Measurements from ENCODE around the gene PPP1R12B. TPM values are rescaled to one million over a fixed set of nuclear protein-coding genes. Genes with fewer than 3 reads are reported as not detected.
"Not testable (repeated sequence)": the region's sequence is repeated elsewhere in the genome, so short reads cannot be mapped to it uniquely, and the experiment has no call there.

The PPP1R12B gene
- total RNA-seq, 2 experiments from 2014 or later = 5.8 to 10.0 TPM

DNA sequence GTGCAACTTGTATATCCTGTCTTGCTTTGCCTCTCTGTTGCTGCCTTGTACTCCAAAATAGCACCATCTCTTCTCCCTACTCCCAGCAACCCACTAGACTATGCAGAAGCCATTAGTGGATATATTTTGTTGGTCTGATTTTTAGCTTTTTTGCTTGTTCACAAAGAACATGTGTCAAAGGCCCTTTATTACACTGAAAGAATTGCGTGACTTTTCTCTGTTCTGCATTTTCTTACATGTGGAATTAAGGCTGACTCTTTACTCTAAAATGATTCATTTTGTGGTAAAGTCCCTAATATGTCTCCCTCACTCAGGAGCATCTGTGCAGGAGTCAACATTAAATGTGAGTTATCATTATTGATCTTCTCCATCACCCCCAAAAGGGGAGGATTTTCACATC lies 182.2 kb downstream of the PPP1R12B start:
- DNase-seq, H3K27me3 Mint-ChIP-seq, H3K36me3 Mint-ChIP-seq, H3K4me3 Mint-ChIP-seq, H3K4me1 Mint-ChIP-seq, H3K9me3 Mint-ChIP-seq, H3K27ac Mint-ChIP-seq: not testable (repeated sequence)

DNA sequence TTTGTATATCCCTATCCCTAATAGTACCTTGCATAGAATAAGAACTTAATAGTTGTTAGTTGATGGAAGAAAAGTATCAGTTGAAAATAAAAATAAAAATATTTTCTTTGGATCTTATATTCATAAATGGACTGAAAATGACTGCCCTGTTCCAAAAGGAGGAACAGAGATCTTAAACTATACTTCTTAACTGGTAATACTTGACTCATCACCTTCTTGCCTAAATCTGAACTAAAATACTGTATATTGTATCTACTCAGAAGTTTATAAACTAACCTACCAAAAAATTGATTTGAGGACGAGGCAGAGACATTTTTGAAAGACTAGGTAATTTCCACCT lies 182.9 kb downstream of the PPP1R12B start:
- Mint-ChIP-seq H3K9me3 (no peaks in the 10 kb centered on the region), H3K36me3 (peaks cover 10% of the 10 kb centered on the region), H3K4me1 (peaks cover 9% of the 10 kb centered on the region)

DNA sequence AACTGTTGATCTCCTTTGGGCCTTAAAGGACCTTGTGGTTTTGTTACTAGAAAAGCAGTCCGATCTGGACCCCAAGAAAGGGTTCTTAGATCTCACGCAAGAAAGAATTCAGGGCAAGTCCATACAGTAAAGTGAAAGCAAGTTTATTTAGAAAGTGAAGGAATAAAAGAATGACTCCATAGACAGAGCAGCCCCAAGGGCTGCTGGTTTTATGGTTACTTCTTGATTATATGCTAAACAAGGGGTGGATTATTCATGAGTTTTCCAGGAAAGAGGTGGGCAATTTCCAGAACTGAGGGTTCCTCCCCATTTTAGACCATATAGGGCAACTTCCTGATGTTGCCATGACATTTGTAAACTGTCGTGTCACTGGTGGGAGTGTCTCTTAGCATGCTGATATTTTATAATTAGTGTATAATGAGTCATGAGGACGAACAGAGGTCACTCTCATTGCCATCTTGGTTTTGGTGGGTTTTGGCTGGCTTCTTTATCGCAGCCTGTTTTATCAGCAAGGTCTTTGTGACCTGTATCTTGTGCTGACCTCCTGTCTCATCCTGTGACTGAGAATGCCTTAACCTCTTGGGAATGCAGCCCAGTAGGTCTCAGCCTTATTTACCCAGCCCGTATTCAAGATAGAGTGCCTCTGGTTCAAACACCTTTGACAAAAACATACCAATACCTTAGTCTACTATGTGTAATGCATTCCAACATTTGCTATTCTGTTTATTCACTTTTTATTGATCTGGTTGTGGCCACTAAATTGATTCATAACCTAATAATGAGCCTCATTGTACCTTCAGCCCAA lies 183.5 kb downstream of the PPP1R12B start:
- not testable (repeated sequence) for H3K4me3 Mint-ChIP-seq, H3K27me3 Mint-ChIP-seq, DNase-seq, H3K9me3 Mint-ChIP-seq, H3K4me1 Mint-ChIP-seq, H3K36me3 Mint-ChIP-seq
- peak overlapping the region; percentile 32 for H3K27ac Mint-ChIP-seq

More for the DNA sequence above, 182.9 kb downstream of the PPP1R12B start:
- no peak for DNase-seq
- Mint-ChIP-seq H3K27ac (peak overlapping the region; percentile 32), H3K4me3 (no peak overlapping the region), H3K27me3 (no peaks in the 10 kb centered on the region)

DNA sequence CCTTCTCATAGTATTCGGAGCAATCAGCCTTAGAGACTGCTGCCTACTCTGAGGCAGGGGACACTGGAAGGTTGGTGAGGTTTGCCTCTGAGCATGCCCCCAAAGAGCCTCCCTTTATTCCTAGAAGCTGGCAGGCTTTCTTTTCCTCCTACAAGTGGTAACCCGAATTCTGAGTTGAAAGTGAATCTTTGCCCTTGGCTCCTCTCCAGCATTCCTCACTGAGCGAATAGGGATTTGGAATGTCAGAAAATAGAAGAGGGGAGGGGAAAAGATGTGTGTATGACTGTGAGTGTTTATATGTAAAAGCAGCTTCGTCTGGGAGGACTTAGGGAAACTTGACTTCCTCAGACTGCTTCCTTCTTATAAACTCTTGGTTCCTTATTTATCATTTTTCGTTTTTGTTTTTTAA lies 190.7 kb downstream of the PPP1R12B start:
- not testable (repeated sequence) for H3K27me3 Mint-ChIP-seq, H3K4me1 Mint-ChIP-seq, H3K27ac Mint-ChIP-seq, H3K36me3 Mint-ChIP-seq, DNase-seq, H3K9me3 Mint-ChIP-seq, H3K4me3 Mint-ChIP-seq

DNA sequence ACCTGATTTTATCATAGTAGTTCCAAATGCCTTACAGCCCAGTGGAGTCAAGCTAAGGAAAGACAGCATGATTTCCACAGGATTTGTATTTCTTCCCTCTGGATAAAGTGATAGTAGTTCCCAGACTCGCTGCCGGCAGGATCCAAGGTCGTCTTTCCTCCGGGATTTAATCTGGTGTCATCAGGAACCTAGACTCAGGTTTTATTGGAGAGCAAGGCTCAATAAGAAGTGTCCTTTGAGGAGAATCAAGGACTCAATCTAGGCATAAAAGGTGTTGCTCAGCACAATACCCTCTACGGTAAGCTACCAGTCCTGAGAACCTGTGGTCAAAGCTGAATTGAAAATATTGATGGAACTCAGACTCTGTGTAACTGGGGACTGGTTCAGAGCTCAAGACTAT lies 191.1 kb downstream of the PPP1R12B start:
- not testable (repeated sequence) for H3K36me3 Mint-ChIP-seq, H3K9me3 Mint-ChIP-seq, H3K4me1 Mint-ChIP-seq, H3K4me3 Mint-ChIP-seq, H3K27ac Mint-ChIP-seq, H3K27me3 Mint-ChIP-seq, DNase-seq

DNA sequence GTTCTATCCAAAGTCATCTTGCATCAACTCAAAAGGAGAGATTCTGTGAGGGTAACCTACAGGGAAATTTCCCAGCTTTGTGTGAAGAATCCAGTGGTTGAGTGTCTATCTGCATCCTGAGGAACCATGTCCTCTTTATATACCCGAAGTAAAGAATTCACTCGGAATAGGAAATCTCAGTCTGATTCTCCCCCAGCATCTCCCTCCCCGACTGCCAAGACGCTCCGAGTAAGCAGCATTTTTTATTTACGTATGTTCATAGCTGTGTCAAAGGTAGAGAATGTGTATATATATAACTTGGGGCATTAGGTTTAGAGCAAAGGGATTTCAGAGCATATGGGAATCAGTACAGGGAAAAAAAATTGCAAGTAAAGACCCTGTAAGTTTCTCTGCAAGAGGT lies 191.5 kb downstream of the PPP1R12B start:
- DNase-seq = no peak
- no peaks in the 10 kb centered on the region for H3K36me3 Mint-ChIP-seq
- H3K27ac Mint-ChIP-seq = no peak overlapping the region
- H3K4me3 Mint-ChIP-seq = no peak overlapping the region
- H3K9me3 Mint-ChIP-seq = no peaks in the 10 kb centered on the region
- no peaks in the 10 kb centered on the region for H3K4me1 Mint-ChIP-seq
- no peaks in the 10 kb centered on the region for H3K27me3 Mint-ChIP-seq

DNA sequence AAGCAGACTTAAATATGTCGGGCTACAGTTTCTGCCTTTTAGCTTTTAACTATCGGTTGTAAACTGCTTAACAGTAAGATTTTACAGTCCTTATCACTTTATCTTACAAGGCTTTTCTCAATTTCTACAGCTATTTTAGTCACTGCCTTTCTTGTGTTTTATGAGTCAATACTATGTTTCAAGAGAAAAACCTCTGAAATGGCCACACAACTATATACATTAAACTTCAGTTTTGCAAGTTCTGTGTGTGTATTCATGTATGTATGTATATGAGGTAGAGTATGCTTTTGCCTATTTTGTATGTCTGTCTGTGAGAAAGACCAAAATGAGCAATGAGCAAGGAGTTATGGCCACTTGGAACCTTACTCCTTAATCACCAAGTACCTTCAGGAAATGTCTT lies 191.9 kb downstream of the PPP1R12B start:
- no peak overlapping the region for H3K4me3 Mint-ChIP-seq
- H3K27me3 Mint-ChIP-seq = no peaks in the 10 kb centered on the region
- no peaks in the 10 kb centered on the region for H3K9me3 Mint-ChIP-seq
- H3K27ac Mint-ChIP-seq = no peak overlapping the region
- no peaks in the 10 kb centered on the region for H3K36me3 Mint-ChIP-seq
- DNase-seq = no peak
- H3K4me1 Mint-ChIP-seq = no peaks in the 10 kb centered on the region

DNA sequence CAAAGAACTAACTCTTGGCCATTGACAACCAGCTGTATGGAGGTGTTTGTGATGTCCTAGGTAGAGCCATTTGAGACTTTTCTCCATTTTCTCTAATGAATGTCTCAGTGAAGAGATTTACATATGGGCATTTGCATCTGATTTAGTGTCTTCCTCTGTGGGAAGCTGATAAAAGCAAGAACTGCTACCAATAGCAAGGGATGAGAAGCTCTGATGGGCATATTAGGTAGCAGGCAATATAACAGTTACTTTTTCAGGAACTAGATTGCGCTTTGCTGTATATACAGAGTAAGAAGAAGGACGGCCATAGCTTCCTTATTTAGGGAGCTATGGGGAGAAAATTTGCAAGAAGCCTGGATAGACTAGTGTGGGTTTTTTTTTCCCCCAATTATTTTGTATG lies 192.4 kb downstream of the PPP1R12B start:
- not testable (repeated sequence) for H3K27ac Mint-ChIP-seq, H3K9me3 Mint-ChIP-seq, H3K4me3 Mint-ChIP-seq, DNase-seq, H3K36me3 Mint-ChIP-seq, H3K27me3 Mint-ChIP-seq, H3K4me1 Mint-ChIP-seq

DNA sequence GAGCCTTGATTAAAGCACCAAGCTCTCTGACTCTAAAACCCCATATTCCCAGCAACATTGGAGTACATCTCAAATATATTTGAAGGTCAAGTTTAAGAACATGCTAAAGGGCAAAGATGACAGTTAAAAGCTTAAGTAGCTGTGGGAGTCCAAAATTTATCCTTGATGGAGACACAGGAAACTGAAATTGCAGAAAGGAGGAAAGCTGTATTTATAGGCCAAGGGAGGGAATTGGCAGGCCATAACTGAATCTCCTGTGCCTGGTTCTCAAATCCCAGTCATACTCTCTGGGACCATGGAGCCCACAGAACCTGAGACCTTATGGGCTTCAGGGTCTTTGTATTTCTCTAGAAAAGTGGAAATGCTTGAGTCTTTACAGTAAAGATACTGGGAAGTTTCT lies 193.9 kb downstream of the PPP1R12B start:
- not testable (repeated sequence) for H3K4me1 Mint-ChIP-seq, DNase-seq, H3K9me3 Mint-ChIP-seq, H3K27me3 Mint-ChIP-seq, H3K36me3 Mint-ChIP-seq, H3K27ac Mint-ChIP-seq, H3K4me3 Mint-ChIP-seq

DNA sequence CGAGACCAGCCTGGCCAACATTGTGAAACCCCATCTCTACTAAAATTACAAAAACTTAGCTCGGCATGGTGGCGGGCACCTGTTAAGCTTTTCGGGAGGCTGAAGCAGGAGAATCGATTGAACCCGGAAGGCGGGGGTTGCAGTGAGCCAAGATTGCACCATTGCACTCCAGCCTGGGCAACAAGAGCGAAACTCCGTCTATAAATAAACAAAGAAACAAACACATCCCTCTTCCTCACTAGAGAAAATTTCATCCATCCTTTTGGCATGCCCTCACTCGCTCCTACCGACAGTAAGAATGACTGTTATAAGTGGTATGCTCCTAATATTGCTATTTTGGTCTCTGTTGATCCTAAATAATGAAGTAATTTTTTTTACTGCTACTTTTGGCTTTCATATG lies 195.0 kb downstream of the PPP1R12B start:
- H3K4me1 Mint-ChIP-seq, H3K4me3 Mint-ChIP-seq, H3K27me3 Mint-ChIP-seq, H3K27ac Mint-ChIP-seq, H3K9me3 Mint-ChIP-seq, H3K36me3 Mint-ChIP-seq, DNase-seq: not testable (repeated sequence)

DNA sequence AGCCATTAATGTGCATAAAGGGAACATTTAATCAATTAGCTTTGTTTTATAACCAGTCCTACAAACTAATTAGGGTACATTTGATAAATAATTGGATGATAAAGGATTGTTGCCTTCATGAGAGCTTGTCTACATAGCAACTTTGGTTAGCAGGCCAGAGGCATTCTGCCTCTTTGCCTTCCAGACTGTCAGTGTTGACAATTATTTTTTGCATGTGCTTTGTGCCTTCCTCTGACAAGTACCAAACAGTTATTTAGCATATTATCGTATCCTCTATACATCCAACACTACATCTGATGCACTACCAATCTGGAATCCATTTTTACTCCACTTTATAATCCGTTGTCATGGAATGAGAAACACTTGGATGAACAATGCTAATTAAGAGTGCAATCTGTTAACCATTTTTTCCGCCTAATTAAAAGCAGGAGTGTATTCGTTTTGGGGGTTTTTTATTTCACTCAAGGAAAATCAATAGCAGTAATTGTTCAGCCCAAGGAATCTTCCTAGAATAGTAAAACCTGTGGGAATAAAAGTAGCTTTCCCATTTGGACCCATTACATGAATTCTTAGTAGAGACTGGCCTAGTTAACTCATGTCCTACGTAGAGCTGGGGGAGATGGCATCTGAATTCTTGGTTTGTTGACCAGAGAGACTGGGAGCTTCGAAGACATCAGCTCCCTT lies 196.4 kb downstream of the PPP1R12B start:
- not testable (repeated sequence) for H3K4me3 Mint-ChIP-seq, DNase-seq

DNA sequence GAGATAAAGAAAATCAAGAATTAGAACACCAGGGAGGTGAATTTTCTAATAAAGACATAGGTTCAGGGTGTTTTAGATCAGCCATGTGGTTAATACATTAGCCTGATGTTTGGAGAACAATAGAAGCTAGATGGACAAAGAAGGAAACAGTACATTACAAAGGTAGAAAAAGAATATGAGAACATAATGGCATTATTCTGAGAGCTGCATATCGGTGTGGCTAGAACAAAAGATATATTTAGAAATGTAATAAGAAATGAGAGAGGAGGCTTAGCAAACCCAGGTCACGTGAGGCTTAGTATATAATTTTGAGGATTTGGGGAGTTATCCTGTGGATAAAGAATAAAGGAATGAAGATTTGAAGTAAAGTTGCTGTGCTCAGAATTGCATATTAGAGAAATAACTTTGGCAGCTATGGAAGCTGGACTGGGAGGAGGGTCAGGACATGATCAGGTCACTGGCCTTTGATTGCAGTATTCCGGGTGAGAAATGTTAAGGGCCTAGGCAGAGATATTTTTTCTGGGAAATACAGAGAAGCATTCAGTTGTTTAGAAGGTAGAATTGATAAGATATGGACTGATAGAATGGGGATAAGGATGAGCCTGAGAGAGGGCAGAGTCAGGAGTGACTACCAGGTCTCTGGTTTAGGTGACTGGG lies 197.3 kb downstream of the PPP1R12B start:
- not testable (repeated sequence) for DNase-seq, H3K4me3 Mint-ChIP-seq, H3K4me1 Mint-ChIP-seq

More for the DNA sequence above, 196.4 kb downstream of the PPP1R12B start:
- H3K27ac Mint-ChIP-seq, H3K36me3 Mint-ChIP-seq, H3K27me3 Mint-ChIP-seq, H3K9me3 Mint-ChIP-seq, H3K4me1 Mint-ChIP-seq: not testable (repeated sequence)

DNA sequence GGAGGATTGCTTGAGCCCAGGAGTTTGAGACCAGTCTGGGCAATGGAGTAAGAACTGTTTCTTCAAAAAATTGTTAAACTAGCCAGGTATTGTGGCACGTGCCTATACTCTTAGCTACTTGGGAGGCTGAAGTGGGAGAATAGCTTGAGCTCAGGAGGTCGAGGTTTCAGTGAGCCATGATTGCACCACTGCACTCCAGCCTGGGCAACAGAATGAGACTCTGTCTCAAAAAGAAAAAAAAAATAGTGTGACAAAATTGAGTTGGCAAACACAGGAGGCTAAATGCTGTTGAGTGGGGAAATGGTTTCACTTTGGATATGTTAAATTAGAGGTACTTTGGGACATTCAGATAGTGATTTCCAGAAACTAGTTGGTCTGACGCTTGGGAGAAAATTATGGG lies 197.9 kb downstream of the PPP1R12B start:
- not testable (repeated sequence) for H3K4me3 Mint-ChIP-seq, H3K27ac Mint-ChIP-seq, H3K4me1 Mint-ChIP-seq, H3K9me3 Mint-ChIP-seq, DNase-seq, H3K36me3 Mint-ChIP-seq, H3K27me3 Mint-ChIP-seq

More for the DNA sequence above, 197.3 kb downstream of the PPP1R12B start:
- not testable (repeated sequence) for H3K27ac Mint-ChIP-seq, H3K36me3 Mint-ChIP-seq, H3K9me3 Mint-ChIP-seq, H3K27me3 Mint-ChIP-seq

DNA sequence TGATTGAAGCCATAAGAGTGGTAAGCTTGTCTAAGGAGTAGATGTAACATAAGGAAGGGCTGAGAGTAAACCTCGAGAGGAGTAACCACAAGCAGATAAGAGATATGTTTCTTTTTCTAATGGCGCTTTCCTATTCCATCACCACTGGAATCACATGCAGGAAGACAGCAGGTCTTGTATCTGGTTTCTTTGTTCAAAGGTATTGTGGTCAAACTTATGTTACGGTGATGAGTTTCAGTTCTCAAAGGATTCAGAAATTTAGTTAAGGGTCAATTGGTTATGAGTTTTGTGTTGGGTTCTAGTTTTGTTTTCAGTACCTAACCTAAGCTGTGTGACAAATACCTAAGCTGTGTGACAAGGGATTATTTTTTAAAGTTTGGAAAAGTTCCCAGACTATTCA lies 198.3 kb downstream of the PPP1R12B start:
- H3K36me3 Mint-ChIP-seq, H3K9me3 Mint-ChIP-seq, H3K27me3 Mint-ChIP-seq, DNase-seq, H3K4me3 Mint-ChIP-seq, H3K27ac Mint-ChIP-seq, H3K4me1 Mint-ChIP-seq: not testable (repeated sequence)

DNA sequence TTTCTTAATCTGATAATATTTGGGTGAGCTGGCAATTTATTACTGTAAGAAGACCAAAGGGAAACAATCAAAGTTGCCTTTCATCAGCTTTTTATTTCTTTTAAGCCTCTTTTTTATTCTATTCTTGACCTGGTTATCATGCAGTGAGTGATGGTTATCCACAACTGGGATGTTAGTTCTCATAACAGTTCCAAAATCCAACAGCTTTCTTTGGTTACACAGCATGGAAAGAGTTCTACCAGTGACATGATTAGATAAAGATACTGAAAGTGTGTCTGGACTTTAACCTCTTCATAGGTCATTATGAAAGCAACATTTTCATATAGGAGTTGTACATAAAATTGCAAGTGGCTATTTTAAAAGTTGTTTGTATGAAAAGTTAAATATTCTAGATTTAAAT lies 198.7 kb downstream of the PPP1R12B start:
- H3K4me3 Mint-ChIP-seq = no peak overlapping the region
- no peak overlapping the region for H3K27ac Mint-ChIP-seq
- H3K27me3 Mint-ChIP-seq = no peaks in the 10 kb centered on the region
- DNase-seq = no peak
- no peaks in the 10 kb centered on the region for H3K9me3 Mint-ChIP-seq
- H3K4me1 Mint-ChIP-seq = peaks cover 10% of the 10 kb centered on the region
- H3K36me3 Mint-ChIP-seq = no peaks in the 10 kb centered on the region

DNA sequence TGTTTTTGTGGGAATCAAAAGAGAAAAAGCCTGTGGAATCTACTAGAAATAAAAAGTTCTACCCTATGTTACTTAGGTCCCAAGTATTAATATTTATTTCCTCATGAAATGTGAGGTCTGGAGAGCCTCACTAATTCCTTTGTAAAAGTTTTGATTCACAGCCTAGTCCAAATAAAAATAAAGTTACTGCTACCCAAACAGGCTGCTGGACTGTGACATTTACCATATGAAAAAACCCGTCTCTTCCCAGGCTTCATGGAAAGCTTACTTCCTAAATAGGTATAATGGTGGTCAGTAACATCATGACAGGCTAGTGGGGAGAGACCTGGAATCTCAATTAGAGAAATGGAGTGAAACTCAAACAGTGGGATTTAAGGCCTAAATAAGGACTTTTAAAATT lies 201.6 kb downstream of the PPP1R12B start:
- H3K4me1 Mint-ChIP-seq = peaks cover 15% of the 10 kb centered on the region
- not testable (repeated sequence) for H3K9me3 Mint-ChIP-seq, H3K27me3 Mint-ChIP-seq, H3K4me3 Mint-ChIP-seq, DNase-seq, H3K36me3 Mint-ChIP-seq, H3K27ac Mint-ChIP-seq

Data from activated naive CD8-positive, alpha-beta T cell treated with anti-CD3 and anti-CD28 coated beads for 36 hours (primary cell).